Measurements from ENCODE around the gene MYOM1.

MYOM1 gene

DNA sequence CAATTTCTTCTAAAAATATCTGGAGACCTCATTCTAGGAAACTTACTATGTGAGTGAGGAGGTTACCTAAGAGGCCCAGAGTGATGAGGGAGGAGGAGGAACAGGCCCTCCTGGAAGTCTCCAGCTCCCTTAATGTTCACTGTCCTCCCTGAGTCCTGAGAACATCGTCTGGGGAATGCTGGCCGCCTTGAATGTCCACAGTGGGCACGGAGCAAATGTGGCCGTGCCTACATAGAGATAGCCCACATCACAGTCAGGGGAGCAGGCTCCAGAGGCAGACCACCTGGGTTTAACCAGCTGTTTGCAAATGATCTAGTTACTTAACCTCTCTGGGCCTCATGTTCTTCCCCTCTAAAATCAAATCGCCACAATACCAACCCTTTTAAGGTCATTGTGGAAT, 123.8 kb downstream of the MYOM1 start:
- Histone ChIP-seq H2AFZ (no peak overlapping the region), H3K9ac (no peak overlapping the region), H3K79me2 (no peaks in the 10 kb centered on the region), H3K4me2 (ENCODE audit: low read length) (no peak overlapping the region), H3K36me3 (ENCODE audit: control insufficient read depth, insufficient read depth, low read length) (no peaks in the 10 kb centered on the region), H3K9me3 (ENCODE audit: control insufficient read depth, low read length) (no peaks in the 10 kb centered on the region), H3K27ac (no peak overlapping the region), H3K4me1 (no peaks in the 10 kb centered on the region), H3K4me3 (ENCODE audit: low read depth, low read length) (no peak overlapping the region), H3K27me3 (ENCODE audit: control insufficient read depth, insufficient read depth, low read length) (no peaks in the 10 kb centered on the region)
- TF ChIP-seq, protein P1, sequence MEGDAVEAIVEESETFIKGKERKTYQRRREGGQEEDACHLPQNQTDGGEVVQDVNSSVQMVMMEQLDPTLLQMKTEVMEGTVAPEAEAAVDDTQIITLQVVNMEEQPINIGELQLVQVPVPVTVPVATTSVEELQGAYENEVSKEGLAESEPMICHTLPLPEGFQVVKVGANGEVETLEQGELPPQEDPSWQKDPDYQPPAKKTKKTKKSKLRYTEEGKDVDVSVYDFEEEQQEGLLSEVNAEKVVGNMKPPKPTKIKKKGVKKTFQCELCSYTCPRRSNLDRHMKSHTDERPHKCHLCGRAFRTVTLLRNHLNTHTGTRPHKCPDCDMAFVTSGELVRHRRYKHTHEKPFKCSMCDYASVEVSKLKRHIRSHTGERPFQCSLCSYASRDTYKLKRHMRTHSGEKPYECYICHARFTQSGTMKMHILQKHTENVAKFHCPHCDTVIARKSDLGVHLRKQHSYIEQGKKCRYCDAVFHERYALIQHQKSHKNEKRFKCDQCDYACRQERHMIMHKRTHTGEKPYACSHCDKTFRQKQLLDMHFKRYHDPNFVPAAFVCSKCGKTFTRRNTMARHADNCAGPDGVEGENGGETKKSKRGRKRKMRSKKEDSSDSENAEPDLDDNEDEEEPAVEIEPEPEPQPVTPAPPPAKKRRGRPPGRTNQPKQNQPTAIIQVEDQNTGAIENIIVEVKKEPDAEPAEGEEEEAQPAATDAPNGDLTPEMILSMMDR (IDR thresholded peaks at IDR 0.05) = no peak

DNA sequence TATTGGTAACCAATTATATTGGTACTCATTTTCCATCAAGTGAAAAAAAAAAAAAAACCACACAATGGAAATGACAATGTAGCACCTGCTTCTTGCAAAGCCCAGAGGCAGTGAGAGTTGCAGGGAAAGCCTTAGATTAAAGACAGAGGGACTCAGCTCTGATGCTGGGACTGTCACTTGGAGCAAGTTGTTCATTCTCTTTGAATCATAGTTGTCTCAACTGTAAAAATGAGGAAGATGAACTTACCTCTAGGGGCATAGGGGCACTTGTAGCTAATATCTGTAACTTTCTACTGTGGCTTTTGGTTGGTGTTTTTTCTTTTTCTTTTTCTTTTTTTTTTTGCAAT, 125.5 kb downstream of the MYOM1 start:
- no peaks in the 10 kb centered on the region for H3K27me3 ChIP-seq (ENCODE audit: control insufficient read depth, insufficient read depth, low read length)
- no peak overlapping the region for H3K4me3 ChIP-seq (ENCODE audit: low read depth, low read length)
- H3K9ac ChIP-seq = no peak overlapping the region
- H3K36me3 ChIP-seq (ENCODE audit: control insufficient read depth, insufficient read depth, low read length) = no peaks in the 10 kb centered on the region
- no peaks in the 10 kb centered on the region for H3K79me2 ChIP-seq
- H3K4me2 ChIP-seq (ENCODE audit: low read length) = no peak overlapping the region
- no peaks in the 10 kb centered on the region for H3K9me3 ChIP-seq (ENCODE audit: control insufficient read depth, low read length)
- no peaks in the 10 kb centered on the region for H3K4me1 ChIP-seq
- H2AFZ ChIP-seq = no peak overlapping the region
- TF ChIP-seq, protein P1 (IDR thresholded peaks at IDR 0.05) = no peak
- no peak overlapping the region for H3K27ac ChIP-seq

DNA sequence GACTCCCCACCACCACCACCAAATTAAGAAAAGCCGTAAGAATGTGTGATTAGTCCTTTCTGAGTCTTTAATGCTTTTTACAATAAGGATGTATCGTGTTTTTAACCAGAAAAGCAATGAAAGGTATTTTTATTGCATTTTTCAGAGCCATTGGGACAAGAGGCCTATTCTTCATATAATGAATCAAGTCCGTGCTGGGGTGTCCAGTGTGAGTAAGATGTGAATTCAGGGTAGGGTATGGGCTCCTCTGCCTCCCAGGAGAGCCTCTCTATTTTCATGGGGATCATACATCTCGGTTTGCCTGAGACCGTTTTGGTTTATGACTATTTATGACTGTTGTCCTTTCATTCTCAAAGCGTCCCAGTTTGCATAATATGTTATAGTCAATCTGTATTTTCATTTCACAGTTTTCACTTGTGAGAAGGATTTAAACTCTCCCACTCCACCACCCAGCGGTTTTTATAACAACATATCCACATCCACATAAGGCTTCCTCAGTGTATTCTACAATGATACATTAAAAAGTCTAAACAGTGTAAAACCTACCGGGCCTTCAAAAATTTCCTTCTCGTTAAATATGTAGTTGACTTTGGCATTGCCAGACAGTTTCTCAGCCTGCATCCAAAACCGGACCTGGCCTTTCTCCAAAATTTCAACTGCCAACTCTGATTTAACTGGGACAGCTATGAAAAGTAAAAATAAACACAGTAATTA, 126.0 kb downstream of the MYOM1 start:
- H3K4me2 ChIP-seq (ENCODE audit: low read length) = no peak overlapping the region
- H3K9me3 ChIP-seq (ENCODE audit: control insufficient read depth, low read length) = no peaks in the 10 kb centered on the region
- H3K79me2 ChIP-seq = no peaks in the 10 kb centered on the region
- no peak overlapping the region for H2AFZ ChIP-seq
- H3K27ac ChIP-seq = no peak overlapping the region
- no peak overlapping the region for H3K9ac ChIP-seq
- H3K4me1 ChIP-seq = no peaks in the 10 kb centered on the region
- no peak overlapping the region for H3K4me3 ChIP-seq (ENCODE audit: low read depth, low read length)
- H3K27me3 ChIP-seq (ENCODE audit: control insufficient read depth, insufficient read depth, low read length) = no peaks in the 10 kb centered on the region
- H3K36me3 ChIP-seq (ENCODE audit: control insufficient read depth, insufficient read depth, low read length) = no peaks in the 10 kb centered on the region
- TF ChIP-seq, protein P1 (IDR thresholded peaks at IDR 0.05) = no peak

DNA sequence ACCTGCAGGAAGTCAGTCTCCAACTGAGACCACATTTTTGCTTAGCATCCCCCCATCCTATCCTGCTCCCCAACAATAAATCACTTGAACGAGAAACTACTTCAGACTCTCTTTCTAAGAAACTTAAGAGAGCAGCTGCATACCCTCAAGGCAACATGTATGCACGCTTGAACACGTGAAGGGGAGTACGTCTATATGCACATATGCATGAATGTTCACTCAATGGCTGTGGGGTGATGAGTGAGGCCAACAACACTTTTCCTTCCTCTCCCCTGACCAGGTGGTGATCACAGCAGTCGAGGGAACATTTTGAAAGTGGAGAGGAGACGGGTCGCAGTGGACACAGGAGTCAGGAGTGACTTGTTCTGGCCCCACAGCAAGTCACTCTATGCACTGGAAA, 127.0 kb downstream of the MYOM1 start:
- H3K79me2 ChIP-seq = no peaks in the 10 kb centered on the region
- no peak overlapping the region for H2AFZ ChIP-seq
- no peaks in the 10 kb centered on the region for H3K27me3 ChIP-seq (ENCODE audit: control insufficient read depth, insufficient read depth, low read length)
- TF ChIP-seq, protein P1 (IDR thresholded peaks at IDR 0.05) = no peak
- no peak overlapping the region for H3K27ac ChIP-seq
- H3K36me3 ChIP-seq (ENCODE audit: control insufficient read depth, insufficient read depth, low read length) = no peaks in the 10 kb centered on the region
- no peak overlapping the region for H3K9ac ChIP-seq
- no peaks in the 10 kb centered on the region for H3K9me3 ChIP-seq (ENCODE audit: control insufficient read depth, low read length)
- H3K4me3 ChIP-seq (ENCODE audit: low read depth, low read length) = no peak overlapping the region
- H3K4me2 ChIP-seq (ENCODE audit: low read length) = no peak overlapping the region
- no peaks in the 10 kb centered on the region for H3K4me1 ChIP-seq

DNA sequence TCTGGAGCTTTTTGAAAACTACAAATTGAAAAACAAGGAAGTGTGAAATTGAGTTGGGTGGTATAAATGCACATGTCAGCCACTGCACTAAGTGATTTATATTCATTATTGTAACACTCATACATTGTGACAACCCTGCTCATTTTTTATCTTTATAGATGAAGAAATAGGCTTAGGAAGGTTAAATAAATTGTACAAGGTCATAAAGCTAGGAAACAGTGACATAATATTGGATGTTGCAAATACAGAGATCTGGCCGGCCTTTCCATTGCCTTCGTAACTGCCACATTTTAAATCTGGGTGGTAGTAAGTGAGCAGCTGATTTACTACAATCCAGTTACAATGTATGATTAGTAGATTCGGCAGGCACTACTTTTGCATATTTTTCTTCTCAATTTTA, 130.2 kb downstream of the MYOM1 start:
- Histone ChIP-seq H3K27me3 (ENCODE audit: control insufficient read depth, insufficient read depth, low read length) (no peaks in the 10 kb centered on the region), H3K9ac (no peak overlapping the region), H3K4me3 (ENCODE audit: low read depth, low read length) (no peak overlapping the region), H3K9me3 (ENCODE audit: control insufficient read depth, low read length) (no peaks in the 10 kb centered on the region), H3K36me3 (ENCODE audit: control insufficient read depth, insufficient read depth, low read length) (no peaks in the 10 kb centered on the region), H3K27ac (no peak overlapping the region), H3K79me2 (no peaks in the 10 kb centered on the region), H3K4me2 (ENCODE audit: low read length) (no peak overlapping the region), H2AFZ (no peak overlapping the region), H3K4me1 (no peaks in the 10 kb centered on the region)
- TF ChIP-seq, protein P1 (IDR thresholded peaks at IDR 0.05) = no peak

Measured in parathyroid adenoma (tissue), 2 donors.